ENCODE measurements around the gene BCL2A1. TPM values are rescaled to one million over a fixed set of nuclear protein-coding genes. Genes with fewer than 3 reads are reported as not detected.
A peak's percentile ranks its signal among the peaks of the same experiment; 100 is the strongest.

Gene BCL2A1
- total RNA-seq, 2 experiments from 2014 or later = 2.2 to 2.3 TPM

DNA sequence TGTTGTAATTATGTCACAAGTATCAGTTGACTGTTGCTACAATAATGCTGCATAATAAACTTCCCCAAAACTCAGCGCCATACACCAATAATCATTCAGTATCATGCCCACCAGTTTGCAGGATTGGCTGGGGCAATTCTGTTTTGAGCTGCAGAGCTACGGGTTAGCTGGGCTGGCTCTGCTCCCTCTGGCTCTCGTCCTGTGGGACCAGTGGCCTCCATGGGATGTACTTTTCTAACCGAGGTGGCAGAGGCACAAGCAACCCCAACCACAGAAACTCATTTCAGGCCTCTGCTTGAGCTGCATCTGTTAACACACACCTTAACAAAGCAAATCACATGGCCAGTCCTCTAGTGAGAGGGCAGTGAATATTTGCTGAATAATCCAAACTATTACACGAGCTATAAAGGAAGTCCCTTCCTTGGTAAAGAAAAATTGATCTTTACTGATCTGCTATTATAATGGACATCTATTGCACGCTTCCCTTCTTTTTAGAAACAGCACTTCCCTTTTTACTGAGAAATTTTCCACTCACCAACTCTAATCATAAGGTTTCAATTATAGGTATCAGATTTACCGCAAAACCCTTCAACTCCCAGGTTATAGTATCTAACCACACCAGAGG, 10.9 kb upstream of the BCL2A1 start:
- Histone ChIP-seq H3K9me2 (ENCODE audit: insufficient read depth, low read length) (no peaks in the 10 kb centered on the region), H4K20me1 (ENCODE audit: insufficient read depth, low read length) (no peaks in the 10 kb centered on the region), H3K36me3 (ENCODE audit: insufficient read depth, low read length) (no peaks in the 10 kb centered on the region), H3K9me3 (ENCODE audit: low read length) (no peaks in the 10 kb centered on the region), H3K27ac (ENCODE audit: low read depth, low read length, poor library complexity, severe bottlenecking) (no peak overlapping the region), H2AFZ (ENCODE audit: low read length) (peak overlapping the region; percentile 35; the same call in 1 of the 2 replicates), H3K4me3 (ENCODE audit: low read depth, low read length, poor library complexity, severe bottlenecking) (no peak overlapping the region), H3K4me2 (ENCODE audit: low read length) (no peak overlapping the region), H3K79me2 (ENCODE audit: insufficient read depth, low read depth, low read length) (no peaks in the 10 kb centered on the region), H3K4me1 (ENCODE audit: insufficient read depth, low read length, poor library complexity, severe bottlenecking) (peaks cover 27% of the 10 kb centered on the region)
- ChIA-PET CTCF (ENCODE audit: unreplicated experiment) (interaction anchor here (0.5 kb wide), 1 partner anchor 132 kb away, joined by 3 read pairs; no protein-coding TSS in a partner anchor), POLR2A (interaction anchor here (0.5 to 1.0 kb wide), 6 partner anchors 19 to 589 kb away, joined by 3 to 4 read pairs (median 4); no protein-coding TSS in a partner anchor)
- DNase-seq (ENCODE audit: low spot score) = no peak
- intact Hi-C loops (cut with micrococcal nuclease; ENCODE audit: unreplicated experiment) = no loop called here
- no peak for TF ChIP-seq EZH2phosphoT487 (IDR thresholded peaks at IDR 0.05; ENCODE audit: borderline replicate concordance, low read depth, low read length)
- TF ChIP-seq, protein P1, sequence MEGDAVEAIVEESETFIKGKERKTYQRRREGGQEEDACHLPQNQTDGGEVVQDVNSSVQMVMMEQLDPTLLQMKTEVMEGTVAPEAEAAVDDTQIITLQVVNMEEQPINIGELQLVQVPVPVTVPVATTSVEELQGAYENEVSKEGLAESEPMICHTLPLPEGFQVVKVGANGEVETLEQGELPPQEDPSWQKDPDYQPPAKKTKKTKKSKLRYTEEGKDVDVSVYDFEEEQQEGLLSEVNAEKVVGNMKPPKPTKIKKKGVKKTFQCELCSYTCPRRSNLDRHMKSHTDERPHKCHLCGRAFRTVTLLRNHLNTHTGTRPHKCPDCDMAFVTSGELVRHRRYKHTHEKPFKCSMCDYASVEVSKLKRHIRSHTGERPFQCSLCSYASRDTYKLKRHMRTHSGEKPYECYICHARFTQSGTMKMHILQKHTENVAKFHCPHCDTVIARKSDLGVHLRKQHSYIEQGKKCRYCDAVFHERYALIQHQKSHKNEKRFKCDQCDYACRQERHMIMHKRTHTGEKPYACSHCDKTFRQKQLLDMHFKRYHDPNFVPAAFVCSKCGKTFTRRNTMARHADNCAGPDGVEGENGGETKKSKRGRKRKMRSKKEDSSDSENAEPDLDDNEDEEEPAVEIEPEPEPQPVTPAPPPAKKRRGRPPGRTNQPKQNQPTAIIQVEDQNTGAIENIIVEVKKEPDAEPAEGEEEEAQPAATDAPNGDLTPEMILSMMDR (conservative IDR thresholded peaks at IDR 0.05; ENCODE audit: low read length) = no peak
- BruUV-seq (replicated peaks) = no TSS peak

DNA sequence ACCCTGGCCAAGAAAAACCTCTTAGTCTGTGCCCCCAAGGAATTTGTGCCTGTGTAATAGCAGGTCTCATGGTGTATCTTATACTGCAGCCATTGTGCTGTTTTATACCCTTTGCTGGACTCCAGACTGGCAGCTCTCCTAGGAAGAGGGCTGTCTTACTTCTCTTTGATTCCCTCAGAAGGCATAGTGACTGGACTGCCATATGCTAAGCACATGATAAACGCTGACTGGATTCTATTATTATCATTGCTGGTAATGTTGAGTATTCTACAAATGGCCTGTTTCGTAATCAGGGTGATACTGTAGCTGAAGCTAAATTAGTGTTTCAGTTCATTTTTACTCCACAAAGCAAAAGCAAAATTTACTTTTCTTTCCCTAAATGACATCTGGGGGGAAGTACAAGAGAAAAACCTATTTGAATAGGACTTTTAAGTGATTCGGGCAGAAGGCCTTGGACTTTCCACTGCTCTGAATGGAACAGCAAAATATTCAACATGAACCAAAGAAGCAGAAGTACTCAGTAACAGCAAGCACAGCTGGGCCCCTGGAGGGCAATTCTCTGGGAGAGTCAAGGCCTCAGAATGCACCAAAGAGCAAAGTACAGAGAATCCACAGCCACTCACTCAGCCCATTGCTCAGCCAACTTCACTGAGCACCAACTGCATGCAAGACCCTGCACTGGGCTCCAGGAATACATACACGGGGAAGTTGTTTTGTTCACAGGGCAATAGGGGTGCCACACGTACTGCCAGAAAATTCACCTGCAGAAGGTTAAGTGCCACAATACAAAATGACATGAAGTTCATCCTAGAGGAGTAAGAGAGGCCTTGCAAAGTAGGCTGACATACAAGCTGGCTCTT, 7.9 kb upstream of the BCL2A1 start:
- no peaks in the 10 kb centered on the region for H3K9me2 ChIP-seq (ENCODE audit: insufficient read depth, low read length)
- peaks cover 29% of the 10 kb centered on the region for H3K4me1 ChIP-seq (ENCODE audit: insufficient read depth, low read length, poor library complexity, severe bottlenecking)
- CTCF ChIA-PET (ENCODE audit: unreplicated experiment) = no interaction called here
- peak overlapping the region; percentile 95 for H2AFZ ChIP-seq (ENCODE audit: low read length)
- intact Hi-C loops (cut with micrococcal nuclease; ENCODE audit: unreplicated experiment) = loop anchor here (5.0 kb wide), 1 partner anchor 57 kb away; no protein-coding TSS in a partner anchor
- TF ChIP-seq, protein P1 (conservative IDR thresholded peaks at IDR 0.05; ENCODE audit: low read length) = no peak
- no peak for TF ChIP-seq EZH2phosphoT487 (IDR thresholded peaks at IDR 0.05; ENCODE audit: borderline replicate concordance, low read depth, low read length)
- peak overlapping the region; percentile 43 for H3K4me2 ChIP-seq (ENCODE audit: low read length)
- H4K20me1 ChIP-seq (ENCODE audit: insufficient read depth, low read length) = no peaks in the 10 kb centered on the region
- DNase-seq (ENCODE audit: low spot score) = peak; percentile 36
- H3K27ac ChIP-seq (ENCODE audit: low read depth, low read length, poor library complexity, severe bottlenecking) = peak overlapping the region; percentile 33
- no TSS peak for BruUV-seq (replicated peaks)
- H3K36me3 ChIP-seq (ENCODE audit: insufficient read depth, low read length) = no peaks in the 10 kb centered on the region
- POLR2A ChIA-PET = interaction anchor here (0.9 to 2.4 kb wide), 5 partner anchors 10 to 84 kb away, joined by 3 to 13 read pairs (median 3); no protein-coding TSS in a partner anchor
- H3K79me2 ChIP-seq (ENCODE audit: insufficient read depth, low read depth, low read length) = no peaks in the 10 kb centered on the region
- no peaks in the 10 kb centered on the region for H3K9me3 ChIP-seq (ENCODE audit: low read length)
- no peak overlapping the region for H3K4me3 ChIP-seq (ENCODE audit: low read depth, low read length, poor library complexity, severe bottlenecking)
